Mononuclear cell (primary cell): ENCODE data around the gene LMTK3. TPM values are rescaled to one million over a fixed set of nuclear protein-coding genes. Genes with fewer than 3 reads are reported as not detected.

Experiments
- H3K27me3 ChIP-seq: 2 replicates; pipeline ENCODE4 v1.6.0; 2011; ENCODE audit warnings: low read length, control low read depth; ENCODE audit not compliant: insufficient read depth
- H3K4me1 ChIP-seq: 2 replicates; pipeline ENCODE4 v1.5.1; 2011; ENCODE audit warnings: mild to moderate bottlenecking, low read length, control low read depth; ENCODE audit not compliant: insufficient read depth
- H3K4me3 ChIP-seq: 2 replicates; pipeline ENCODE4 v1.5.1; 2011; ENCODE audit warnings: mild to moderate bottlenecking, low read length, moderate library complexity
- H3K9me3 ChIP-seq: 2 replicates; pipeline ENCODE4 v1.5.1; 2011; ENCODE audit warnings: low read depth, mild to moderate bottlenecking, control low read depth, low read length
- total RNA-seq: library from RNA; depleted of rRNA; stranded (reverse); fragments of >200 nt; gene quantifications from one replicate; pipeline ENCODE4 v1.2.3, GENCODE V29; 2012

Gene LMTK3, protein sequence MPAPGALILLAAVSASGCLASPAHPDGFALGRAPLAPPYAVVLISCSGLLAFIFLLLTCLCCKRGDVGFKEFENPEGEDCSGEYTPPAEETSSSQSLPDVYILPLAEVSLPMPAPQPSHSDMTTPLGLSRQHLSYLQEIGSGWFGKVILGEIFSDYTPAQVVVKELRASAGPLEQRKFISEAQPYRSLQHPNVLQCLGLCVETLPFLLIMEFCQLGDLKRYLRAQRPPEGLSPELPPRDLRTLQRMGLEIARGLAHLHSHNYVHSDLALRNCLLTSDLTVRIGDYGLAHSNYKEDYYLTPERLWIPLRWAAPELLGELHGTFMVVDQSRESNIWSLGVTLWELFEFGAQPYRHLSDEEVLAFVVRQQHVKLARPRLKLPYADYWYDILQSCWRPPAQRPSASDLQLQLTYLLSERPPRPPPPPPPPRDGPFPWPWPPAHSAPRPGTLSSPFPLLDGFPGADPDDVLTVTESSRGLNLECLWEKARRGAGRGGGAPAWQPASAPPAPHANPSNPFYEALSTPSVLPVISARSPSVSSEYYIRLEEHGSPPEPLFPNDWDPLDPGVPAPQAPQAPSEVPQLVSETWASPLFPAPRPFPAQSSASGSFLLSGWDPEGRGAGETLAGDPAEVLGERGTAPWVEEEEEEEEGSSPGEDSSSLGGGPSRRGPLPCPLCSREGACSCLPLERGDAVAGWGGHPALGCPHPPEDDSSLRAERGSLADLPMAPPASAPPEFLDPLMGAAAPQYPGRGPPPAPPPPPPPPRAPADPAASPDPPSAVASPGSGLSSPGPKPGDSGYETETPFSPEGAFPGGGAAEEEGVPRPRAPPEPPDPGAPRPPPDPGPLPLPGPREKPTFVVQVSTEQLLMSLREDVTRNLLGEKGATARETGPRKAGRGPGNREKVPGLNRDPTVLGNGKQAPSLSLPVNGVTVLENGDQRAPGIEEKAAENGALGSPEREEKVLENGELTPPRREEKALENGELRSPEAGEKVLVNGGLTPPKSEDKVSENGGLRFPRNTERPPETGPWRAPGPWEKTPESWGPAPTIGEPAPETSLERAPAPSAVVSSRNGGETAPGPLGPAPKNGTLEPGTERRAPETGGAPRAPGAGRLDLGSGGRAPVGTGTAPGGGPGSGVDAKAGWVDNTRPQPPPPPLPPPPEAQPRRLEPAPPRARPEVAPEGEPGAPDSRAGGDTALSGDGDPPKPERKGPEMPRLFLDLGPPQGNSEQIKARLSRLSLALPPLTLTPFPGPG (N-terminal part only)
- total RNA-seq = 1.5 TPM

DNA sequence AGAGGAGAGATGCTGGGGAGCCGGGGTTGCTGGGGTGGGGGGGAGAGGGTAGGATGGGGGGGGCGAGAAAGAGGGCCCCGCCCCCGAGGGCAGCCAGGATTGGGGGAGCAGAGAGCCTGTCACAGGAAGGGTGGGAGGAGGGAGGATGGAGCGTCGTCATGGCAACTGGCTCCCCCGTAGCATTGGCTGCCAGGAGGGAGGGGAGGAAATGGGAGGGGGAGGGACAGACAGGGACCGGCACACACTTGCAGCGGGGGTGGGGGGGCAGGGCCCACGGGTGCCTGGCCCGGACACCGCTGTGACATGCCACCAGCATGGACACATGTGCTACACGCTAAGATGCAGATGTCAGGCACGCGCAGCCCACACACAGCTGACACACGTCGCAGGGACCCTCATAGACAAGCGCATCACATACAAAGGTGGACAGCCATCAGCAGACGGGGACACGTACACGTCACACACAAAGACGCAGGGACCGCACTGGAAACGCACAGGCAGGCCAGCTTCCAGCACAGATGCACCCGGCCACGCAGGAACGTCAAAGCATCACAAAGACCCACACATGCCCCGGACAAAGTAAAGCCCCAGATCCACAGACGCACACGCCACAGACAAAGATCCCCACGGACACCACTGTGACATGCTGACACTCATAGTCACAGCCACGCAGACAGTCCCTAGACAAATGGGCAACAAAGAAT, at the start of gene LMTK3:
Gene LMTK3 (minus strand): TSS at position 36 of the 704 bp plus-strand sequence. CDS start 259 bp downstream, outside the sequence.
- Histone ChIP-seq H3K9me3 (no peaks in the 10 kb centered on the region), H3K4me3 (peak within 1 kb of the TSS; percentile 19), H3K4me1 (peaks cover 19% of the 10 kb centered on the region), H3K27me3 (peaks cover 18% of the 10 kb centered on the region)

DNA sequence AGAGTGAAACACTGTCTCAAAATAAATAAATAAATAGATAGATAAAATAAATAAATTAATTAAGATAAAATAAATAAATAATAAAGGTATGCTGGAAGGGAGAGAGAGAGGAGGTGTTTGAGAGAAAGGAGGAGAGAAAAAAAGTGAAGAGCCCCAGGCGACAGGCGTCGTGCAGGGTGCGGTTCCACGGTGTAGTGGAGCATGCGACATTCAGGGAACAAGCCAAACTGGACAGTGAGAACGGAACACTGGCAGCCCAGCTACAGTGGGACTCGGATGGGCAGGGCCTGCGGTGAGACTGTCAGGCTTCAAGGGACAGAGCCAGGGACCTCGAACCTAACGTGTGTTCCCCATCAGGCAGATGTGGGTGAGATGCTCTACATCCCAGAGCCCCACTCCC, 49.8 kb upstream of the LMTK3 start:
- Histone ChIP-seq H3K9me3 (no peaks in the 10 kb centered on the region), H3K4me3 (no peak overlapping the region), H3K4me1 (peaks cover 6% of the 10 kb centered on the region), H3K27me3 (no peaks in the 10 kb centered on the region)

DNA sequence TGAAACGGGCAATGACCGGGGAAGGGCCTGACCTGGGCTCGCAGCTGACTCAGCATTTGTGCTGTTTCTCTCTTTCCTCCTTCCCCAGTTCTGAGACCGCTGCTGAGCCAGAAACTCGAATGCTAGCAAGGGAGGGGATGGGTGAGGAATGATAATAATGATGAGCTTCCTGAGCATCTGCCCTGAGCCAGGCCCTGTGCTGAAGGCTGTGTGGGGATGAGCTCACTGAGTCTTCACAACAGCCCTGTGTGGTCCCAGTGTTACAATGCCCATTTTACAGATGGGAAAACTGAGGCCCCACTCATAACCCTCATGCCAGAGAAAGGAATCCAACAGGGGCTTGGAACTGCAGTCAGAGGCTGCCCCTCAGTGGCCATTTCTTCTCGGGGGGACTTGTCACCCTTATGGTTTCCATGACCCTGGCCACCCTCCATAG, 48.5 kb upstream of the LMTK3 start:
- H3K4me3 ChIP-seq = no peak overlapping the region

DNA sequence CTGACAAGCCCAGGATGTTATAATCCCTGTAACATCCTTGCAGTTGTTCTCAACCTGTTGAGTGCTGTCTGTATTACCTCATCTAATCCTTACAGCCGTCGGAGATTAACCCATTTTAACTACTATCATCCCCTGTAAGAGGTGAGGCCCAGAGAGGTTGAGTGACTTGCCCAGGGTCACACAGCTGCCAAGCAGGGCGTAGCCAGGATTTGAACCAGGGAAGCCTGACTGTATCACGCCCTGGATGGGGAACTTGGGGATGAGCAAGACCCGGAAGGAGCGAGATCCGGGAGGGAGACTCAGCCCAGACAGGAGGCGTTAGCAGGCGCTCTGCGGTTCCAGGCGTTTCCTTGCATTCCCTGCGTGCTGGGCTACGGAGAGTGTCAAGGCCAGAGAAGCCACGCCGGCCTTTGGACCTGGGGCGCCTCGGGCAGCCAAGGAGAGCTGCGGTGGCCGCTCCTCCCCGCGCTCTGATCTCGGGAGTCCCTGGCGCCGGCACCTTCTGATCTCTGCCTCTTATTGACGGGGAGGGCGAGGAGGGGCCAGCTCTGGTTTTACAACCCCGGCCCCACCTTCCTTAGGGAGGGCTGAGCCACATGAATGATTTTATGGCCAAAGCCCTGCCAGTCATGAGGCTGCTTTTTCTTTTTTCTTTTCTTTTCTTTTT, 46.5 kb upstream of the LMTK3 start:
- Histone ChIP-seq H3K4me1 (peaks cover 6% of the 10 kb centered on the region), H3K27me3 (no peaks in the 10 kb centered on the region), H3K9me3 (no peaks in the 10 kb centered on the region), H3K4me3 (no peak overlapping the region)

More for the DNA sequence above, 48.5 kb upstream of the LMTK3 start:
- Histone ChIP-seq H3K27me3 (no peaks in the 10 kb centered on the region), H3K9me3 (no peaks in the 10 kb centered on the region), H3K4me1 (peaks cover 6% of the 10 kb centered on the region)

DNA sequence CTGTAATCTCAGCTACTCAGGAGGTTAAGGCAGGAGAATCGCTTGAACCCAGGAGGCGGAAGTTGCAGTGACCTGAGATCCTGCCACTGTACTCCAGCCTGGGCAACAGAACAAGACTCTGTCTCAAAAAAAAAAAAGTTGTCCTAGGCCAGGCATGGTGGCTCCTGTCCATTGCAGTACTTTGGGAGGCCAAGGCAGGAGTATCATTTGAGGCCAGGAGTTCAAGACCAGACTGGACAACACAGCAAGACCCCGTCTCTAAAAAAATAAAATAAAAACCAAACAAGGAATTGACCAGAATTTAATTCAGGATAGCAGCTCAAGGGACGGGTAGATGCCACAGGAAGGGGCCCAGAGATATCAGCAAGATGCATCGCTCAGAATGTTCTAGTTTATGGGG, 45.2 kb upstream of the LMTK3 start:
- H3K27me3 ChIP-seq = no peaks in the 10 kb centered on the region
- no peak overlapping the region for H3K4me3 ChIP-seq

DNA sequence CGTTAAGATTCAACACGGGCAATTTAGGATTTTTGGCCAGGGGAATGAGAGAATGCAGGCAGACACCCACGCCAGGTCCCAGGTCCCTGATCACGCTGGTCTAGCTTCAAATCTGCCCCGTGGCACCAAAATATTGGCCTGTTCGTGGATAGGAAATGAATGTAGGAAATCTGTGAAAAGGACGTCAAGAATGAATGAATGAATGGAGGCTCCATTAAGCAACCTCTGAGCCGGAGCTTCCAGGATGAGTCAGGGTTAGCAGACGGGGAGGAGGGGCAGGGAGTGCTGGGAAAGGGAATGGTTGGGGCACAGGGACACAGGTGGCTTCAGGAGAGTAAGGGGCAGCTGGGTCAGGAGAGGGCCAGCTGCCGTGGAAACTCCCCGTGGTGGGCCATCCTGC, 44.5 kb upstream of the LMTK3 start:
- H3K27me3 ChIP-seq = no peaks in the 10 kb centered on the region
- no peak overlapping the region for H3K4me3 ChIP-seq
- peaks cover 6% of the 10 kb centered on the region for H3K4me1 ChIP-seq
- H3K9me3 ChIP-seq = no peaks in the 10 kb centered on the region

More for the DNA sequence above, 45.2 kb upstream of the LMTK3 start:
- Histone ChIP-seq H3K9me3 (no peaks in the 10 kb centered on the region), H3K4me1 (peaks cover 6% of the 10 kb centered on the region)

DNA sequence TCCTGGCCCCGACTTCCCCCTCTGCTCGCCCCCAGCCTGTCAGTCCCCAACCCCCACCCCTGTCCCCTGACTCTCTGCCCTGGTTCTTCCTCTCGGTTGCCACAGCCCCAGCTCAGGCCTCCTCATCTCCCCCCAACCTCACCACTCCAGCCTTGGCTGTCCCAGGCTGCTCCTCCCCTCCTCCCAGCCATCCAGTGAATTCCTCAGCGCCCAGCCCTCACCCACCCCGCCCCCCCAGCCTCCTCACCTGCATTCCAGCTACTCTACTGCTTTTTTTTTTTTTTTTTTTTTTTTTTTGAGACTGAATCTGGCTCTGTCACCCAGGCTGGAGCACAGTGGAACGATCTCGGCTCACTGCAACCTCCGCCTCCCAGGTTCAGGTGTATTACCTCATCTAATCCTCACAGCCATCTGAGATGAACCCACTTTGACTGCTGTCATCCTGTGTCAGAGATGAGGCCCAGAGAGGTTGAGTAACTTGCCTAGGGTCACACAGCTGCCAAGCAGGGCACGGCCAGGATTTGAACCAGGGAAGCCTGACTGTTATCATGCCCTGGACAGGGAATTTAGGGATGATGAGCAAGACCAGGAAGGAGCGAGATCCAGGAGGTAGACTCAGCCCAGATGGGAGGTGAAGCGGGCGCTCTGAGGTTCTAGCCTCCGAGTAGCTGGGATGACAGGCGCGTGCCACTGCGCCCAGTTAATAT, 42.9 kb upstream of the LMTK3 start:
- no peaks in the 10 kb centered on the region for H3K9me3 ChIP-seq
- H3K4me1 ChIP-seq = peaks cover 6% of the 10 kb centered on the region
- no peak overlapping the region for H3K4me3 ChIP-seq
- no peaks in the 10 kb centered on the region for H3K27me3 ChIP-seq

DNA sequence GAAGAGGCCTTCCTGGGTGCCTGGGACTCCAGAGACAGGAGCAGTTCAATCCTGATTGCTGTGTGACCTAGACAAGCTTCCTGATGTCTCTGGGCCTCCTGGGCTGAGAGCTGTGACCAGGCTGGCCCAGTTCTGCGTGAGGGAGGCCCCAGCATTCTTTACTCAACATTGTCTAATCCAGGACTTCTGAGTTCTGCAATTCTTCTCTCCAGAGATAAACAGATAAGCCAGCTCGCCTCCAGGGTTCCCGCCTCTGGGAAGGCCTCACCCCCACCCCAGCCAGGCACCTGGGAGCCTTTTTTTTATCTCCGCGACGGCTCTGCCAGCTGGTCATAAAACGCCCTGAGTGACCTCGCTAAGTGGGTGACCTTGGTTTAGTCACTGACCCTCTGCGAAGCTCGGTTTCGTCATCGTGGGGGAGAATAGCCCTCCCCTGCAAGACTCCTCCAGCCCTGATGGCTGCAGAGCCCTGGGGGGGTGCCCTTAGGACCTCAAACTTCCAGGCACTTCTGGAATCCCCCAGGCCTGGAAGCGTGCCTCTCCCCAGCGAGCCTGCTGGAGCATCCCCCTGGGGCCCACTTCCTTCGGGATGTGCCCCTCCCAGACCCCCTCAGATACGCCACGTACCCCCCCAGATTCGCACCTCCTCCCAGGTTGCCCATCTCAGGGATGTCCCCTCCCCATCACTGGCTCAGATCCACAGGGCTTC, 42.2 kb upstream of the LMTK3 start:
- Histone ChIP-seq H3K4me3 (no peak overlapping the region), H3K4me1 (peaks cover 6% of the 10 kb centered on the region), H3K27me3 (no peaks in the 10 kb centered on the region), H3K9me3 (no peaks in the 10 kb centered on the region)

DNA sequence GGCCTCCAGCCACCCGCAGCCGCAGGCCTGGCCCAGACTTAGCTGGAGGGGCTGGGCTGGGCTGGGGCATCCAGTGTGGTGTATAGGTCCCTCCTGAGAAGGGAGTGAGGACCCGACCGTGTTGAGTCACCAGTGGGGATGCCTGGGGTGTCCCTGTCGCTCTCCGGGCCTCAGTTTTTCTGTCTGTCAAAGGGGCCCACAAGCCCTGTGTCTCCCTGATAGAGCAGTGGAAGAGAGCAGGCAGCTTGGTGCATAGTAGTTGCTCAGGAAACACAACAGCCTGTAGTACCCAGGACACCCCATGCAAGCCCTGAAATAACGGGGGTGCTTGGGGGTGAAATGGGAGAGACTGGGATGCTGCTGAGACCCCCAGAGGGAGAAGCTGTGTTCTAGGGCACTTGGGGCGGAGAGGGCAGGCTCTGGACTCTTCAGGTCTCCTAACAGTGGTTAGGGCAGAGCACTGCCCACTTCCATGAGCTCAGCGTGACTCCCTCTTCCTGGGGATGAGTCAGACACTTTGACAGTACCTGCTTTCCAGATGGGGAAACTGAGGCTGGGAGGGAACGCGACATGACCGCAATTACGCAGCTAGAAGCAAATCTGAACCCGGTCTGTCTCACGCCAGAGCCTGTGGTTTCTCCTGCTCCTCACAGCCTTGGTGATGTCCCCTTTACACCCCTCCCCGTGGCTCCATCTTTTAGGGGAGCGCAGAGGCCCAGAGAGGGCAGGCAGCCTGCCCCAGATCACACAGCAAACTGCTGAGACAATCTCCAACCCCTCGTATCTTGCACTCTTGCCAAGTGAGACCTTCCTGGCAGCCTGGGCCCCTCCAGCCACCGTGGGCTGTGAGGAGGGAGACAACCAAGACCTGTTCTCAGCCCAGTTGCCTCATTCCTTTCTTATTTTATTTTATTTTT, 41.0 kb upstream of the LMTK3 start:
- Histone ChIP-seq H3K27me3 (no peaks in the 10 kb centered on the region), H3K4me3 (no peak overlapping the region), H3K4me1 (no peaks in the 10 kb centered on the region), H3K9me3 (no peaks in the 10 kb centered on the region)

DNA sequence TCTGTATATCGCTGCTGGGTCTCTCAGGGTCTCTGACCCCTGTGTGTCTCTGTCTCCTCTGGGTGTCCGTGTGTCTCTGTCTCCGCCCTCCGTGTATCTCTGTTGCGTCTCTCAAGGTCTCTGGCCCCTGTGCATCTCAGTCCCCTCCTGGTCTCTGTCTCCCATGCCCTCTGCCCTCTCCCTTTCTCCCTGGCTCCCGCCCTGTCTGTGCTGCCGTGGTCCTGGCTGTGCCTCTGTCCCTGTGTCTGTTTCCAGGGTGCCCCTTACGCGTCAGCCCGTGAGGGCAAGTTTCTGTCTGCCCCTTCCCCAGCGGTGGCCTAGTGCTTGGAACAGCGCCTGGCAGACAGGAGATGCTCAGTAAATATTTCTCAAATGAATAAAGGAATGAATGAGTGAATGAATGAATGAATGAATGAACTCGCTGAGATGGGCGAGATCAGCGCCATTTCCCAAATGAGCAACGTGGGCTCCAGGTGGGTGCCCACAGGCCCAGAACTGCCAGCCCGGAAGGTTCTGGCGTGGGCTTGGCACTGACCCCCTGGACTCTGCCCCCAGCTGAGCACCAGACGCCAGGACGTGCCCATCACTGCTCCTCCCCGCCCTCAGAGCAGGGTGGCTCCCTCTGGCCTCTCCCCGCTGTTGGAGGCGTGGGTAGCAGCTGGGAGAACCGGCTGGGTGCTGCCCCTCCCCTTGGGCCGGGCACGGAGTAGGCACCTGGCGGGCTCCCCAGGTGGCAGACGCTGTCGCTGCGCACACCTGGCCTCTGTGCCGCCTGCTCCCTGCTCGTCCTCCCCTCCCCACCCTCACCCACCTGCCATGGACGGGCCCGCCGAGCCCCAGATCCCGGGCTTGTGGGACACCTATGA, 40.0 kb upstream of the LMTK3 start, which contains the start of gene SULT2B1:
Gene SULT2B1 (plus strand): TSS at position 736 of the 866 bp plus-strand sequence. CDS start 81 bp downstream, at position 817.
- Histone ChIP-seq H3K9me3 (no peaks in the 10 kb centered on the region), H3K27me3 (no peaks in the 10 kb centered on the region), H3K4me1 (no peaks in the 10 kb centered on the region), H3K4me3 (no peak within 1 kb of the TSS)

DNA sequence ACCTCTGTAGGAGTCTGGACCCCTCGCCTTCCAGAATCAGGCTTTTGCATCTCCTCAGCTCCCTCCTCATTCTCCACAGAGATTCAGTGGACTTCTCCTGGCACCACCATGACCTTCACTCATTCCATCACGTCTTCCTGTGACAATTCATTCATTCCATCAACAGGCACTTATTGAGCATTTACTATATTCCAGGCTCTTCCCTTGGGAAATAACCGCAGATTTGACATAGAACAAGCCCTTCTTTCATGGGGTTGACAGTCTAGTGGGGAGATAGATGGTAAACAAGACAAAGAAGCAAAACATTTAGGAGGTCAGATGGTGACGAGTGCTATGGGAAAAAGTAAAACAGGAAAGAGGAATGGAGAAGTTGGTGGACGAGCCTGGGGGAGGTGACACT, 37.7 kb upstream of the LMTK3 start:
- H3K9me3 ChIP-seq = no peaks in the 10 kb centered on the region
- no peaks in the 10 kb centered on the region for H3K27me3 ChIP-seq
- H3K4me1 ChIP-seq = no peaks in the 10 kb centered on the region
- H3K4me3 ChIP-seq = no peak overlapping the region
